ENCODE results near the gene DNAJB9. TPM values are rescaled to one million over a fixed set of nuclear protein-coding genes. Genes with fewer than 3 reads are reported as not detected.

DNAJB9 gene
- total RNA-seq, 1 donor from 2014 or later: 50.1 TPM

- peak; percentile 81 for DNase-seq (ENCODE audit: low spot score)
Observed at GRCh38 chr7:108605559-108606201, 36.0 kb downstream of the DNAJB9 start.

GRCh38 chr7:108609643-108610042 is 40.0 kb downstream of the DNAJB9 start:
- DNase-seq (ENCODE audit: low spot score): no peak

- DNase-seq (ENCODE audit: low spot score): peak; percentile 40
Observed at GRCh38 chr7:108611268-108611667, 41.6 kb downstream of the DNAJB9 start.

GRCh38 chr7:108613147-108613948 is 43.7 kb downstream of the DNAJB9 start:
- DNase-seq (ENCODE audit: low spot score): peak; percentile 65

GRCh38 chr7:108613949-108614381 is 44.3 kb downstream of the DNAJB9 start:
- DNase-seq (ENCODE audit: low spot score): peak; percentile 10

- DNase-seq (ENCODE audit: low spot score): no peak
Observed at GRCh38 chr7:108614896-108615295, 45.2 kb downstream of the DNAJB9 start.

- DNase-seq (ENCODE audit: low spot score): no peak
Observed at GRCh38 chr7:108618056-108618455, 48.4 kb downstream of the DNAJB9 start.

GRCh38 chr7:108623220-108623619 is 53.5 kb downstream of the DNAJB9 start:
- DNase-seq (ENCODE audit: low spot score): no peak

Other genes with a start within 250 kb of the DNAJB9 start
- 8.9 TPM for gene NRCAM, start 113.4 kb upstream of the DNAJB9 start, total RNA-seq (ENCODE audit: insufficient read depth, low replicate concordance)
- 37.6 TPM for gene PNPLA8, start 43.7 kb upstream of the DNAJB9 start, total RNA-seq (ENCODE audit: insufficient read depth, low replicate concordance)
- gene THAP5, start 168 bp upstream of the DNAJB9 start, total RNA-seq (ENCODE audit: insufficient read depth, low replicate concordance): 37.3 TPM